Stimulated activated CD8-positive, alpha-beta memory T cell treated with anti-CD3 and anti-CD28 coated beads, Interleukin-4, amount 100 ng/mL, for 48 hours (primary cell): ENCODE results near the gene CPVL.

Experiments used
- DNase-seq: peaks from one replicate; pipeline ENCODE4 v3.0.0-alpha.2; 2020

CPVL gene

GRCh38 chr7:28960071-28960840 is 186.1 kb downstream of the CPVL start:
- no peak for DNase-seq

- DNase-seq, result no peak
These were observed 187.4 kb downstream of the CPVL start for GRCh38 chr7:28958980-28959347.

- DNase-seq, result no peak
These were observed 187.9 kb downstream of the CPVL start, which contains the start of gene TRIL for GRCh38 chr7:28958235-28958979. Gene TRIL (minus strand): TSS chr7:28958330. CDS start chr7:28958046, 284 bp downstream.

GRCh38 chr7:28957751-28958234 is 188.5 kb downstream of the CPVL start:
- DNase-seq, result no peak

- no peak for DNase-seq
These were observed 189.1 kb downstream of the CPVL start for GRCh38 chr7:28957064-28957750.

GRCh38 chr7:28956608-28957063 is 189.7 kb downstream of the CPVL start:
- peak; percentile 40 for DNase-seq

GRCh38 chr7:28955718-28956607 is 190.4 kb downstream of the CPVL start:
- DNase-seq, result peak; percentile 53

GRCh38 chr7:28955356-28955717 is 191.0 kb downstream of the CPVL start:
- no peak for DNase-seq

GRCh38 chr7:28954946-28955345 is 191.4 kb downstream of the CPVL start:
- DNase-seq, result no peak

GRCh38 chr7:28954471-28954870 is 191.9 kb downstream of the CPVL start:
- no peak for DNase-seq

- DNase-seq, result no peak
These were observed 192.7 kb downstream of the CPVL start for GRCh38 chr7:28953633-28954032.
